Peyer's patch (tissue), 4 donors: ENCODE data around the gene RAVER1.

Experiments used
- POLR2A ChIP-seq, 2 donors: fragments of 450-650 bp; IDR thresholded peaks; one replicate each; pipeline ENCODE4 v1.5.1; 2017; ENCODE audit warnings: antibody characterized with exemption in 2 of 2, mild to moderate bottlenecking in 2 of 2, moderate library complexity in 2 of 2
- TF ChIP-seq, protein P1 (sequence below), 6 experiments: fragments of 450-650 bp in 4 of 6; fragments of 200-600 bp in 2 of 6; sonication (generic) in 1 of 6; IDR thresholded peaks; one replicate each; pipeline ENCODE4 v1.5.1; 2017 to 2019; ENCODE audit warnings: antibody characterized with exemption in 6 of 6, mild to moderate bottlenecking in 3 of 6, moderate library complexity in 1 of 6

DNA sequence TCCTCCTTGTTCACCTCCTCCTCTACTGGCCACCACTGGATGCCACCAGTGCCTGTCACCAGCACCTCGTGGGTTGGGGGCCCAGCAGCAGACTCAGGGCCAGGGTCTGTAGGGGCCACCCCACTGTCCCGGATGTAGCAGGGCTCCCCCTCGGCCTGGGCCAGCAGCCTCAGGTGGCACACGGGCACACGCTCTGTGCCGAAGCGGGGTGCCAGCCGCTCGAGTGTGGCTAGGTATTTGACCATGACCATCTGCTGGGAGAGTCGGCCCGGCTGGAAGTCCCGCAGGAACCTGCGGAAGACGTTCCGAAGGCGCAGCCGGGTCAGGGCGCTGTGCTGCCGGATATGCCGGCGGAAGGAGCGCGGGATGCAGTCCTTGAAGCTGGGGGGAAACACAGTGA, 32.2 kb upstream of the RAVER1 start:
- no peak for TF ChIP-seq POLR2A (IDR thresholded peaks at IDR 0.05)
- TF ChIP-seq, protein P1, sequence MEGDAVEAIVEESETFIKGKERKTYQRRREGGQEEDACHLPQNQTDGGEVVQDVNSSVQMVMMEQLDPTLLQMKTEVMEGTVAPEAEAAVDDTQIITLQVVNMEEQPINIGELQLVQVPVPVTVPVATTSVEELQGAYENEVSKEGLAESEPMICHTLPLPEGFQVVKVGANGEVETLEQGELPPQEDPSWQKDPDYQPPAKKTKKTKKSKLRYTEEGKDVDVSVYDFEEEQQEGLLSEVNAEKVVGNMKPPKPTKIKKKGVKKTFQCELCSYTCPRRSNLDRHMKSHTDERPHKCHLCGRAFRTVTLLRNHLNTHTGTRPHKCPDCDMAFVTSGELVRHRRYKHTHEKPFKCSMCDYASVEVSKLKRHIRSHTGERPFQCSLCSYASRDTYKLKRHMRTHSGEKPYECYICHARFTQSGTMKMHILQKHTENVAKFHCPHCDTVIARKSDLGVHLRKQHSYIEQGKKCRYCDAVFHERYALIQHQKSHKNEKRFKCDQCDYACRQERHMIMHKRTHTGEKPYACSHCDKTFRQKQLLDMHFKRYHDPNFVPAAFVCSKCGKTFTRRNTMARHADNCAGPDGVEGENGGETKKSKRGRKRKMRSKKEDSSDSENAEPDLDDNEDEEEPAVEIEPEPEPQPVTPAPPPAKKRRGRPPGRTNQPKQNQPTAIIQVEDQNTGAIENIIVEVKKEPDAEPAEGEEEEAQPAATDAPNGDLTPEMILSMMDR (IDR thresholded peaks at IDR 0.05) = no peak
